Common myeloid progenitor, CD34-positive (primary cell): Measurements from ENCODE around the gene ENPP3.

ENCODE experiments used
- CTCF ChIA-PET: fragments of 350-600 bp; sonication (Branson Sonifier 250); formaldehyde crosslinking; loops from one replicate; lab custom pipeline; 2021; ENCODE audit warnings: antibody characterized with exemption; lab: Charles Lee
- POLR2A ChIA-PET: fragments of 350-600 bp; sonication (Branson Sonifier 250); formaldehyde crosslinking; loops from one replicate; lab custom pipeline; 2021; ENCODE audit warnings: antibody characterized with exemption; lab: Charles Lee
- DNase-seq, 3 donors: peaks; one replicate each; pipeline versions ENCODE4 v3.0.0 to v3.0.0-alpha.2; 2013
- H3K27ac ChIP-seq, 2 experiments: 1 replicate in 1 of 2; 2 replicates in 1 of 2; pipeline ENCODE4 v1.7.0; 2013; ENCODE audit warnings: inconsistent platforms in 2 of 2, low read length in 2 of 2, mild to moderate bottlenecking in 2 of 2, low read depth in 1 of 2, moderate library complexity in 1 of 2; ENCODE audit not compliant: severe bottlenecking in 2 of 2, insufficient read depth in 1 of 2, poor library complexity in 1 of 2
- H3K27me3 ChIP-seq, 5 experiments: replicated peaks in 2 of 5; 1 replicate in 3 of 5; 2 replicates in 2 of 5; pipeline versions ENCODE4 v1.6.1 to v1.7.0; 2013; ENCODE audit warnings: low read length in 4 of 5, mild to moderate bottlenecking in 2 of 5, moderate library complexity in 2 of 5, inconsistent platforms in 1 of 5; ENCODE audit not compliant: insufficient read depth in 5 of 5, control insufficient read depth in 4 of 5
- H3K36me3 ChIP-seq, 4 experiments: 1 replicate in 2 of 4; 2 replicates in 2 of 4; pipeline versions ENCODE4 v1.6.1 to v1.7.0; 2013; ENCODE audit warnings: low read length in 3 of 4, control low read depth in 1 of 4, mild to moderate bottlenecking in 1 of 4; ENCODE audit not compliant: control insufficient read depth in 4 of 4, insufficient read depth in 4 of 4
- H3K4me1 ChIP-seq, 4 experiments: 1 replicate in 3 of 4; 2 replicates in 1 of 4; pipeline versions ENCODE4 v1.6.1 to v1.7.1; 2013; ENCODE audit warnings: low read length in 3 of 4, mild to moderate bottlenecking in 3 of 4, control low read depth in 1 of 4, inconsistent platforms in 1 of 4, moderate library complexity in 1 of 4; ENCODE audit not compliant: control insufficient read depth in 4 of 4, insufficient read depth in 4 of 4; ENCODE audit errors: control extremely low read depth in 1 of 4
- H3K4me3 ChIP-seq, 7 experiments: 1 replicate in 4 of 7; 2 replicates in 3 of 7; pipeline versions ENCODE4 v1.5.1 to v1.7.0; 2013; ENCODE audit warnings: mild to moderate bottlenecking in 7 of 7, low read length in 6 of 7, moderate library complexity in 6 of 7, inconsistent platforms in 2 of 7, low read depth in 2 of 7, control low read depth in 1 of 7; ENCODE audit not compliant: insufficient read depth in 4 of 7, control insufficient read depth in 1 of 7; ENCODE audit errors: extremely low read depth in 1 of 7
- H3K9me3 ChIP-seq, 5 experiments: 1 replicate in 4 of 5; 2 replicates in 1 of 5; pipeline versions ENCODE4 v1.6.1 to v1.7.1; 2013; ENCODE audit warnings: low read length in 4 of 5, mild to moderate bottlenecking in 2 of 5, inconsistent platforms in 1 of 5, low read depth in 1 of 5, moderate library complexity in 1 of 5; ENCODE audit not compliant: control insufficient read depth in 4 of 5, insufficient read depth in 2 of 5; ENCODE audit errors: control extremely low read depth in 1 of 5
- WGBS: methylation state at CpG from one replicate; pipeline ENCODE4 v1.1.5; 2013; ENCODE audit not compliant: insufficient coverage; 5-methylcytosine and 5-hydroxymethylcytosine counted together

ENPP3 gene

GRCh38 chr6:131602781-131603312, 34.3 kb upstream of the ENPP3 start:
- Histone ChIP-seq H3K27ac (no peak overlapping the region), H3K4me1 (no peaks in the 10 kb centered on the region), H3K9me3 (no peaks in the 10 kb centered on the region), H3K36me3 (peaks cover 21 to 88% (median 47%) of the 10 kb centered on the region in 4 experiments), H3K4me3 (no peak overlapping the region), H3K27me3 (no peaks in the 10 kb centered on the region)
- WGBS: no CpG with 5 or more reads among the region's 1 CpG
- ChIA-PET CTCF (interaction anchor here (0.9 to 2.0 kb wide), 2 partner anchors 11 kb away, joined by 4 to 7 read pairs; no protein-coding TSS in a partner anchor), POLR2A (no interaction called here)
- DNase-seq: no peak

GRCh38 chr6:131613296-131613925, 23.7 kb upstream of the ENPP3 start:
- no peak for DNase-seq
- ChIA-PET POLR2A (no interaction called here), CTCF (interaction anchor here (1.1 to 4.8 kb wide), 2 partner anchors 12 to 15 kb away, joined by 4 to 30 read pairs; partner anchors contain the start of gene MED23)
- H3K27ac ChIP-seq: no peak overlapping the region
- H3K4me1 ChIP-seq: no peaks in the 10 kb centered on the region
- WGBS: 100% methylated on average over 1 of the region's 5 CpGs
- peaks cover 29 to 74% (median 52%) of the 10 kb centered on the region in 4 experiments for H3K36me3 ChIP-seq
- no peaks in the 10 kb centered on the region for H3K27me3 ChIP-seq
- no peaks in the 10 kb centered on the region for H3K9me3 ChIP-seq
- H3K4me3 ChIP-seq: no peak overlapping the region

- Histone ChIP-seq H3K9me3 (no peaks in the 10 kb centered on the region), H3K4me1 (no peaks in the 10 kb centered on the region), H3K27ac (no peak overlapping the region), H3K4me3 (no peak overlapping the region), H3K36me3 (peaks cover 30 to 75% (median 53%) of the 10 kb centered on the region in 4 experiments), H3K27me3 (no peaks in the 10 kb centered on the region)
- DNase-seq: no peak
- WGBS: 93% methylated on average over 3 of the region's 4 CpGs
- POLR2A ChIA-PET: no interaction called here
- CTCF ChIA-PET: interaction anchor here (4.8 kb wide), 1 partner anchor 13 kb away, joined by 30 read pairs; the partner anchor contains the start of gene MED23
Observed at GRCh38 chr6:131615275-131615674, 21.8 kb upstream of the ENPP3 start.

- POLR2A ChIA-PET: interaction anchor here (0.6 to 1.3 kb wide), 2 partner anchors 9 to 17 kb away, joined by 5 to 7 read pairs; no protein-coding TSS in a partner anchor
- Histone ChIP-seq H3K27me3 (no peaks in the 10 kb centered on the region), H3K4me3 (peak within 1 kb of the TSS; percentile 82 to 97 (median 96)), H3K9me3 (no peaks in the 10 kb centered on the region), H3K27ac (peak within 1 kb of the TSS; percentile 78 to 89), H3K4me1 (peaks cover 4 to 14% (median 12%) of the 10 kb centered on the region in 4 experiments), H3K36me3 (peaks cover 8 to 24% (median 13%) of the 10 kb centered on the region in 4 experiments)
- DNase-seq: peak; percentile 96 to 97 (median 96)
- CTCF ChIA-PET: interaction anchor here (0.6 to 4.6 kb wide), 18 partner anchors 8 to 744 kb away, joined by 3 to 30 read pairs (median 4); partner anchors contain the start of gene ENPP3
- 0% methylated on average over 52 of the region's 53 CpGs for WGBS
Observed at GRCh38 chr6:131627724-131628682, 9.1 kb upstream of the ENPP3 start, which contains the start of gene MED23. Gene MED23, minus strand, starts transcription at chr6:131628242. Its CDS starts 193 bp downstream, at chr6:131628049.

GRCh38 chr6:131628726-131629125, 8.4 kb upstream of the ENPP3 start:
- Histone ChIP-seq H3K27ac (no peak overlapping the region), H3K4me1 (peaks cover 4 to 14% (median 12%) of the 10 kb centered on the region in 4 experiments), H3K27me3 (no peaks in the 10 kb centered on the region), H3K9me3 (no peaks in the 10 kb centered on the region), H3K4me3 (peak overlapping the region in 5 of 7 experiments; percentile 82 to 97 (median 96)), H3K36me3 (peaks cover 3 to 17% (median 10%) of the 10 kb centered on the region in 4 experiments)
- WGBS: 71% methylated on average over 1 of the region's 1 CpG
- CTCF ChIA-PET: interaction anchor here (0.6 to 4.6 kb wide), 14 partner anchors 8 to 745 kb away, joined by 3 to 30 read pairs (median 3); partner anchors contain the start of gene ENPP3
- POLR2A ChIA-PET: interaction anchor here (1.3 kb wide), 1 partner anchor 10 kb away, joined by 7 read pairs; no protein-coding TSS in a partner anchor
- DNase-seq: peak in 2 of 3 donors; percentile 19 to 35

GRCh38 chr6:131629651-131630050, 7.5 kb upstream of the ENPP3 start:
- POLR2A ChIA-PET: no interaction called here

More at GRCh38 chr6:131629651-131630050, 7.5 kb upstream of the ENPP3 start:
- CTCF ChIA-PET: interaction anchor here (0.9 to 4.6 kb wide), 5 partner anchors 7 to 746 kb away, joined by 4 to 30 read pairs (median 9); partner anchors contain the start of gene ENPP3
- Histone ChIP-seq H3K9me3 (no peaks in the 10 kb centered on the region), H3K36me3 (peaks cover 2 to 8% (median 2%) of the 10 kb centered on the region in 4 experiments), H3K4me1 (peaks cover 4 to 14% (median 12%) of the 10 kb centered on the region in 4 experiments), H3K4me3 (no peak overlapping the region), H3K27me3 (no peaks in the 10 kb centered on the region), H3K27ac (no peak overlapping the region)
- DNase-seq: no peak
- 100% methylated on average over 2 of the region's 2 CpGs for WGBS
